Pancreas (tissue), 10 donors: ENCODE data around the gene ASCC2. TPM values are rescaled to one million over a fixed set of nuclear protein-coding genes. Genes with fewer than 3 reads are reported as not detected.

ENCODE experiments used
- ATAC-seq, 4 donors: fragments of 200-7000 bp; cut with Tn5 transposase; one replicate each; pipeline versions ENCODE4 v1.8.0 to v1.9.1; 2020; ENCODE audit warnings: mild to moderate bottlenecking in 4 of 4, moderate library complexity in 4 of 4
- DNase-seq, 6 donors: peaks; one replicate each; pipeline ENCODE4 v3.0.0-alpha.2; 2020
- FAIRE-seq: peaks from 2 replicates; lab custom pipeline; 2012; peaks lifted over from hg19 to GRCh38; lab: Jason Lieb, UNC
- H3K27ac ChIP-seq, 4 donors: fragments of 200-600 bp; sonication (generic); 1 replicate in 3 of 4; 2 replicates in 1 of 4; pipeline versions ENCODE4 v1.5.0 to v1.8.0; 2020
- H3K27me3 ChIP-seq, 4 donors: fragments of 200-600 bp; one replicate each; pipeline ENCODE4 v1.8.0; 2021
- H3K36me3 ChIP-seq, 3 donors: fragments of 200-600 bp; sonication (generic) in 1 of 3; one replicate each; pipeline versions ENCODE4 v1.5.0 to v1.8.0; 2020 to 2021
- H3K4me1 ChIP-seq, 3 donors: fragments of 200-600 bp; one replicate each; pipeline ENCODE4 v1.8.0; 2021
- H3K4me3 ChIP-seq, 4 donors: fragments of 200-600 bp; sonication (generic) in 2 of 4; one replicate each; pipeline versions ENCODE4 v1.5.0 to v1.8.0; 2020 to 2021
- H3K9me3 ChIP-seq, 4 donors: fragments of 200-600 bp; one replicate each; pipeline ENCODE4 v1.8.0; 2021
- WGBS, 2 donors: extraction: QIAGEN DNeasy Blood & Tissue Kit; methylation state at CpG; one replicate each; pipeline ENCODE4 v1.1.7; 2013; 5-methylcytosine and 5-hydroxymethylcytosine counted together
- intact Hi-C, 3 donors: fragments of 100-400 bp; cut with DNase I; formaldehyde crosslinking; loops; one replicate each; pipeline versions ENCODE4 v1.11.1 to v1.14.2; 2022
- polyA plus RNA-seq, 2 donors: library from polyadenylated mRNA; stranded (reverse); fragments of 200-250 nt; gene quantifications; one replicate each; pipeline ENCODE4 v1.2.3, GENCODE V29; 2013
- total RNA-seq, 6 donors: library from RNA; stranded (reverse); fragmentation: NEBNext Ultra II Directional in 4 of 6; extraction: Animal tissue kit (Norgen Biotek cat#: 25700) in 4 of 6; gene quantifications; one replicate each; pipeline versions ENCODE4 v1.2.1 to v1.2.4, GENCODE V29; 2021 to 2023
- TF ChIP-seq, protein P1 (sequence below), 4 donors: fragments of 200-600 bp; sonication (generic) in 3 of 4; IDR thresholded peaks; one replicate each; pipeline versions ENCODE4 v1.5.0 to v1.8.0; 2021; ENCODE audit warnings: antibody characterized with exemption in 4 of 4
- donor health status: healthy with polysubstance abuse.
- donor health status: DM: no; HTN: no; CAD: no; lungs with moderate emphysema.
- donor health status: DM: no; HTN: no; CAD: no.
- donor health status: control.
- donor health status: control.
- donor health status: Bipolar disorder and iron deficiency.
- donor health status: DM: yes; HTN: yes; CAD: no.
- donor health status: DM: no; HTN: no; CAD: no.
- donor health status: DM: no; HTN: no; CAD: no.
- donor health status: DM: yes; HTN: yes; CAD: no.

ASCC2 gene
- total and polyA plus RNA-seq, 8 donors = 26.4 to 66.6 (median 31.1) TPM

DNA sequence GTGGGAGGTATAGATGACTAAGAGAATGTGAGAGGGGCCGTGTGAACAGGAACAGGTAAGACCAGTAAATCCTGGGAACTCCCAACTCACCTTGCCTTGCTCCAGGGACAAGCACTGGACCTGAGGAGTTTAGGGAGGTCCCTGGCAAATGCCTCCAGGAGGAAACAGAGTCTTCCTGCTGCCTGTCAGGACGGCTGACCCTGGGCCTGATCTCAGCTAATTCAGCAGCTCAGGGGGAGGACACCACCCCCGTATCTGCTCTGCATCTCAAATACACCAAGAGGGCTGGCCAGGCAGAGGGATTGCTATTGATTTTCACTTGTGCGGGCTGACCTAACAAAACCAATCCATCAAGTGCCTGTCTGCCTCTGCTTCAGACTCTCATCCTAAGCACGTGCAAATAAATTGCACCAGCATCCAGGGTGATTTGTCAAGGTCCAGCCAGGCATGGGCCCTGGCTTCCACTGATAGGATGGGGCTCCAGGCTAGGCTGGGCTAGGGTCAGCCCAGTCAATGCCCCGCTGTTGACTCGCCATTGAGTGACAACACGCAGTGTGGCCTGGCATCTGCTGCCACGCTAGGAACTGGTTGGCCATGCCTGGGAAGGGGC, 50.6 kb downstream of the ASCC2 start:
- Histone ChIP-seq H3K4me1 (peaks cover 23 to 40% (median 27%) of the 10 kb centered on the region in 3 donors), H3K36me3 (peaks cover 0 to 34% (median 15%) of the 10 kb centered on the region in 3 donors), H3K27me3 (no peaks in the 10 kb centered on the region), H3K4me3 (no peak overlapping the region), H3K9me3 (no peaks in the 10 kb centered on the region), H3K27ac (peak overlapping the region; percentile 22 to 57 (median 42))
- DNase-seq (peak in 4 of 6 donors; percentile 35 to 68 (median 46)), FAIRE-seq (no peak), ATAC-seq (peak; percentile 39 to 70 (median 60))
- WGBS, 2 donors = 49 to 50% methylated on average over 9 of the region's 9 CpGs
- TF ChIP-seq, protein P1, sequence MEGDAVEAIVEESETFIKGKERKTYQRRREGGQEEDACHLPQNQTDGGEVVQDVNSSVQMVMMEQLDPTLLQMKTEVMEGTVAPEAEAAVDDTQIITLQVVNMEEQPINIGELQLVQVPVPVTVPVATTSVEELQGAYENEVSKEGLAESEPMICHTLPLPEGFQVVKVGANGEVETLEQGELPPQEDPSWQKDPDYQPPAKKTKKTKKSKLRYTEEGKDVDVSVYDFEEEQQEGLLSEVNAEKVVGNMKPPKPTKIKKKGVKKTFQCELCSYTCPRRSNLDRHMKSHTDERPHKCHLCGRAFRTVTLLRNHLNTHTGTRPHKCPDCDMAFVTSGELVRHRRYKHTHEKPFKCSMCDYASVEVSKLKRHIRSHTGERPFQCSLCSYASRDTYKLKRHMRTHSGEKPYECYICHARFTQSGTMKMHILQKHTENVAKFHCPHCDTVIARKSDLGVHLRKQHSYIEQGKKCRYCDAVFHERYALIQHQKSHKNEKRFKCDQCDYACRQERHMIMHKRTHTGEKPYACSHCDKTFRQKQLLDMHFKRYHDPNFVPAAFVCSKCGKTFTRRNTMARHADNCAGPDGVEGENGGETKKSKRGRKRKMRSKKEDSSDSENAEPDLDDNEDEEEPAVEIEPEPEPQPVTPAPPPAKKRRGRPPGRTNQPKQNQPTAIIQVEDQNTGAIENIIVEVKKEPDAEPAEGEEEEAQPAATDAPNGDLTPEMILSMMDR (IDR thresholded peaks at IDR 0.05) = no peak
- intact Hi-C loops = no loop called here

DNA sequence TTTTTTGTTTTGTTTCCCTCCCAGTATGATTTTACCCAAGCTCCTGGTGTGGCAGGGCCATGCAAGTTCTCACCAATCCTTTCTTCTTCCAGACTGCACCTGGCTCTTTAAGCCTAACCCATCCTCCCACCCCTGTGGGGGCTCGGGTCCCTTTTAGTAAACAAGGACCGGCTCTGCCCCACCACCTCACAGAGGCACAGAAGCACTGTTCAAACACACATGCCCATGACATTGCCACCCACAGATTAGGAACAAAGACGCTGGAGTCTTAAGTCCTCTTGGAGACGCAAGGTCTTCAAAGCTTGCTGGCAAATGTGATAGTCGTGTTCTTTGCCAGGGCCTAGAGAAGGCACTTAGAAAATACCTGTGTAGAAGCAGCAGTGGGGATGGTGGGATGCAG, 52.0 kb downstream of the ASCC2 start:
- DNase-seq = no peak
- no peaks in the 10 kb centered on the region for H3K9me3 ChIP-seq
- 24 to 26% methylated on average over 5 of the region's 5 CpGs for WGBS, 2 donors
- peaks cover 0 to 21% (median 15%) of the 10 kb centered on the region in 3 donors for H3K36me3 ChIP-seq
- TF ChIP-seq, protein P1 (IDR thresholded peaks at IDR 0.05) = no peak
- FAIRE-seq = no peak
- H3K4me1 ChIP-seq = peaks cover 35 to 55% (median 41%) of the 10 kb centered on the region in 3 donors
- no peaks in the 10 kb centered on the region for H3K27me3 ChIP-seq
- intact Hi-C loops = no loop called here
- ATAC-seq = no peak
- peak overlapping the region in 1 of 4 donors; percentile 57 for H3K27ac ChIP-seq
- no peak overlapping the region for H3K4me3 ChIP-seq

DNA sequence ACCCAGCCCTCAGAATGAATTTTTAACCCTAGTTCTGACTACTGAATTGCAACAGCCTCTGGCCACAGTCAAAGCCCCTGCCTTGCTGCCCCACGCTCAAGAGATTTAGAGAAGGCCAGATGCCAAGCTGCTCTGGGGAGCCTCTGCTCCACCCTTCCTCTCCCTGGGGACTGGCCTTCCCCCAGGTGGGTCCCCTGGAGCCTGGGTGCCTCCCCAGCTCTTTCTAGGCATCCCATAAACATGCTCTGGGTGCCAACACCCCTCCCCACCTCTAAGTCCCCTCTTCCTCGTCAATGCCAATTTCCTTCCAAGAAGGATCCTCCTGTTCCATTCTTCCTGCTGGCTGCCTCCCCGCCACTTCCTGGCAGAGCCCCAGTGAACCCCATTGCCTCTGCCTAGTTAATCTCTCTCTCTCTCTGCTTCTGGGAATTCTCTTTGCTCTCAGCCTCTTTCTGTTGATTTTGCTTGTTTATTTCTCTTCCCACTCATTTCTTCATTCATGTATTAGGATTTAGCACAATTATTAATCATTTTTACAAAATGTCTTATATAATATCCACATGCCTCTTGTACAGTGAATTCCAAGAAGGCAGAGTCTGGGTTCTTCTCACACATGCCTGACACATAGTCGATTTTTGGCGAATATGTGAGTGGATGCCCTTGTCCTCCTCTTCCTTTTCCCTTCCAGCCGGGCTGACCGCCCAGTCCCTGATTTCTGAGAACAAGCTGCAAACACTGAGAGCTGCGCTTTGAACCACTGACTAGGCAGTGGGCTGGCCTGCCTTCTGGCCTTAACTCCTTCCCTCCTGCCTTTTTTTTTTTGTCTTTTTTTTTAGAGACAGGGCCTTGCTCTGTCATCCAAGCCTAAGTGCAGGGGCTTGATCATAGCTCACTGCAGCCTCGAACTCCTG, 53.4 kb downstream of the ASCC2 start:
- Histone ChIP-seq H3K27ac (peak overlapping the region; percentile 20 to 88 (median 75)), H3K9me3 (no peaks in the 10 kb centered on the region), H3K4me1 (peaks cover 44 to 60% (median 47%) of the 10 kb centered on the region in 3 donors), H3K36me3 (peaks cover 0 to 12% (median 10%) of the 10 kb centered on the region in 3 donors), H3K27me3 (no peaks in the 10 kb centered on the region), H3K4me3 (no peak overlapping the region)
- ATAC-seq (peak; percentile 29 to 55 (median 46)), FAIRE-seq (no peak), DNase-seq (peak in 4 of 6 donors; percentile 57 to 76 (median 66))
- 20 to 24% methylated on average over 9 of the region's 9 CpGs for WGBS, 2 donors
- intact Hi-C loops = no loop called here
- TF ChIP-seq, protein P1 (IDR thresholded peaks at IDR 0.05) = no peak

DNA sequence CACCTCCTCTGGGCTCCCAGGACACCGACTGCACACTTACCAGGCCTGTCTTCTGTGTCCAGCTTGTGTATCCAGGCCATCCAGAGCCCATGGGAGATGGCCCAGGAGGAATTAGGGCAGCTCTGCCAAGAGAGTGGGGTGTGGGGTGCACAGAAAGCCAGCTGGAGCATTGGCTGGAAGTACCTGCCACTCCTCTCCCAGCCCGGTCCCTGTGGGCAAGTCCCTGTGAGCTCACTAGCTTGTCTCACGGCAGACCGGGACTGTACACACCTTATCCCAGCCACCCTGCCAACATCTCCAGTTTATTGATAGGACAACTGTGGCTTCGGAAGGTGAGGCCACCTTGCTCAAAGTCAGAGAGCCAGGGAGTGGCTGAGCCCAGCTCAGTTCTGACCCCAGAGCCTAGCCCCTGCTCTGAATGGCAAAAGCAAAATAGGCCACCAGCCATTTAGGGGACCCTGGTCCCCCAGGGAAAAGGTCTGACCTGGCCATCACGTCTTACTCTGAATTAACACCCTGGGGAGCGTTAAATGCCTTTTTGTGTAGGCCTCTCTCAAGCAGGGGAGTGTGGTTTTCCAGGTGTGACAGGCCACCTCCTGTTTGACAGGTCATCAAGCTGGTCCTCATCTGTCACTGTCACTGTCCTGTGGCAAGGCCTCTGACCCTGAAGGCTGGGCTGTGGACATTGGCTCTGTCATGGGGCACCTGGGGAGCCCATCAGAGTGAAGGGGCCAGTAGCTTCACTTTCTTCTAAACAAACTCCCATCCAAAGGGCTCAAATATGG, 55.8 kb downstream of the ASCC2 start:
- Histone ChIP-seq H3K9me3 (no peaks in the 10 kb centered on the region), H3K36me3 (no peaks in the 10 kb centered on the region), H3K27me3 (no peaks in the 10 kb centered on the region), H3K27ac (peak overlapping the region; percentile 58 to 88 (median 84)), H3K4me1 (peaks cover 51 to 65% (median 61%) of the 10 kb centered on the region in 3 donors), H3K4me3 (no peak overlapping the region)
- intact Hi-C loops = no loop called here
- 26 to 28% methylated on average over 7 of the region's 7 CpGs for WGBS, 2 donors
- peak; percentile 88 to 92 (median 92) for ATAC-seq
- TF ChIP-seq, protein P1 (IDR thresholded peaks at IDR 0.05) = no peak
- no peak for FAIRE-seq
- peak; percentile 77 to 95 (median 92) for DNase-seq
